ENCODE results near the gene TCERG1L.

GRCh38 chr10:131065673-131066305 lies 245.7 kb downstream of the TCERG1L start:
- no peak for TF ChIP-seq POLR2A (IDR thresholded peaks at IDR 0.05)
- TF ChIP-seq CTCF (IDR thresholded peaks at IDR 0.05) = no peak
